ENCODE data around the gene RNF115.
"Not testable (repeated sequence)": the region's sequence is repeated elsewhere in the genome, so short reads cannot be mapped to it uniquely, and the experiment has no call there.

RNF115 gene

DNA sequence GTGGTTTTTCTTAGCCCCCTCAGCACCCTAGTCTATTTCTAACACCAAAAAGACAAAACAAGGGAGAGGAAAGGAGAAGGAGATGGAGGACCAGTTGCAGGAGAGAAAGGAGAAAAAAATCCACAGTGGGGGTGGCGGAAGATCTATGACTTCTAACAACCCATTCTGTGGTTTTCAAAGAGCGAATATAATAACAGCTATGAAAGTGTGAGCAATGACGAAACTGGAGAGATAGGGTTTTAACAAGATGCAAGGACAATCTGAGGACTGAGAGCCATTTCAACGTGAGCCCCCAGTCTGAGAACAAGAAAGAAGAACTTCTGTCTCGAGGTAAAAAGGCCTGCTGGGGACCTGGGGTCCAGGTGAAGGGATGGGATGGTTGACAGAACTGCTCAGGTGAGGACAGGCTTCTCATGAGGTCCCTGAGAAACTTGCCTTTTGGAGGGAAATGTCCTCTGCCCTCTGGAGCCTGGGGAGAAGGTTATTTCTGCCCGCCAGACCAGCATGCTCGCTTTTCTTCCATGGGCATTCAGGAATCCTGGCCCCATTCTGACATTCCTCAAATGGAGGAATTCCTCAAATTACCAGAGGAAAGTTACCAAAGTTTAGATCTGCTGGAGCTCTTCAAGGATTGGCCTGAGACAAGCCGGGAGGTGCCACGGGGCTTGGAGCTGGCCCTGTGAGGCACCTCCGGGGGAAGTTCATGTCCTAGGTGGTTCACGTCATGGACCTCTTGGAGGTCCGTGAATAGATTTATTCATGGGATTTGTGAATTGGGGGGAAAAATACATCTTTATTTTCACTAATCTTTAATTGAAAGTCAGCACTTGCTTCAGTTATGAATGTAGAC lies 104.4 kb downstream of the RNF115 start, which contains the start of gene CD160:
Gene CD160 (plus strand): TSS at position 270 of the 850 bp plus-strand sequence. CDS start 8,829 bp downstream, outside the sequence.
- DNase-seq (ENCODE audit: low spot score in 2 of 2): no peak
- no peak for ATAC-seq (ENCODE audit: low read depth)
- Mint-ChIP-seq H3K36me3 (no peaks in the 10 kb centered on the region), H3K27me3 (peaks cover 5% of the 10 kb centered on the region), H3K27ac (no peak within 1 kb of the TSS), H3K4me1 (peaks cover 4% of the 10 kb centered on the region), H3K4me3 (no peak within 1 kb of the TSS), H3K9me3 (no peaks in the 10 kb centered on the region)

DNA sequence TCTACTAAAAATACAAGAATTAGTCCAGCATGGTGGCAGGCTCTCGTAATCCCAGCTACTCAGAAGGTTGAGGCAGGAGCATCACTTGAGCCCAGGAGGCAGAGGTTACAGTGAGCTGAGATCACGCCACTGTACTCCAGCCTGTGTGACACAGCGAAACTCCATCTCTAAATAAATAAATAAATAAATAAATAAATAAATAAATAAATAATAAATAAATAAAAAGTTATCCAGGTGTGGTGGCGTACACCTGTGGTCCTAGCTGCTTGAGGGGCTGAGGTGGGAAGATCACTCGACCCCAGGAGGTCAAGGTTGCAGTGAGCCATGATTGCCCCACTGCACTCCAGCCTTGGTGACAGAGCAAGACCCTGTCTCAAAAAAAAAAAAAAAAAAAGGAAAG lies 105.4 kb downstream of the RNF115 start:
- not testable (repeated sequence) for H3K27me3 Mint-ChIP-seq; H3K4me3 Mint-ChIP-seq; H3K36me3 Mint-ChIP-seq; H3K27ac Mint-ChIP-seq; DNase-seq (ENCODE audit: low spot score in 2 of 2); H3K4me1 Mint-ChIP-seq; H3K9me3 Mint-ChIP-seq; ATAC-seq (ENCODE audit: low read depth)

DNA sequence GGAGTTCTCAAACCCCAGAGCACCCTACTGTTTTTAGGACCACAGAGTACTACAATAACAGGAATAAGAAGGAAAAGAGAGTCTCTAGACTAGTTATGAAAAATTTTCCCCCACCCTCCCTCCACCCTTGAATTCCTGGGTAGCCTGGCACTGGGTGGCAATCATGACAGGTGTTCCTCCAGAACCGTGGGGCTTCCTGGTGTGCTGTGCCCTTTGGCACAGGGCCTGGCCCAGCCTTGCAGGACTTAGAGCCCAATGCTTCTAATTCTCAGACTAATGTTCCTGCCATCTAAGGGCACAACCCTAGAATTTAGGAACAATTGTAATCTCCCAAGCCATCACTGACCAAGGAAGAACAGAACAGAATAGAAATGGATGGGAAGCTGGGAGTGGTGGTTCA lies 106.1 kb downstream of the RNF115 start:
- no peaks in the 10 kb centered on the region for H3K9me3 Mint-ChIP-seq
- H3K27ac Mint-ChIP-seq: no peak overlapping the region
- H3K27me3 Mint-ChIP-seq: peaks cover 5% of the 10 kb centered on the region
- peaks cover 4% of the 10 kb centered on the region for H3K4me1 Mint-ChIP-seq
- no peak for ATAC-seq (ENCODE audit: low read depth)
- H3K4me3 Mint-ChIP-seq: no peak overlapping the region
- no peak for DNase-seq (ENCODE audit: low spot score in 2 of 2)
- H3K36me3 Mint-ChIP-seq: no peaks in the 10 kb centered on the region

DNA sequence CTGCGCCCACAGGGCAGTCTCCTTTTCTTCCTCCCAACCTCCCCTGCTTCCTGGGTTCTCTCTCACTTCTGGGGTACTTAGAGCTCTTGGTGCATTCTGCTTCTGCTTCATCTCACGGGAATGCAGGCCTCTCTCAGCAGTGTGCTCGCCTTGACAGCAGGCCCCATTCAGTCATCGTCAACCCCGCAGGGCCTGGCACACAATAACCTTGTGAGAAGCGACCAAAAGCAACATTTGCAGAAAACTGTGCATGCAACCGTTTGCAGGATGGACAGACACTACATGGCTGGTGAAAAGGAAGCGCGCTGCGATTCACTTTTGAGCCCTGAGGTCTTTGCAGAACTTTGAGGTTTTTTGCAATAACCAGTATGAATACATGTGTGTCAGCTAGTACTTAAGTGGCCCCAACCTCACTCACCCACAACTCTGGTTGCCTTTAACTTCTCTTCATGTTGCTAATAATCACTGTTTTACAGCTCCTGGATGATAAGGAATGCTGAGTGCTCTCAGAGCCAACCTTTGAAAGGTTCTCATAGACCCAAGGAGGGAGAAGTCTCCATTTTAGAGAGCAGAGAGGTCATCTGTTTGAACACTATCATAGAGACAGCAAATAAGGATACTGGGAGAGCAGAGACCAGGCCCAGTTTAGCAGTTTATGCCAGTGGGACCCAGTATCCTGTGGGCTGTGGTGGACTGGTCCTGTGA lies 107.1 kb downstream of the RNF115 start:
- no peak overlapping the region for H3K27ac Mint-ChIP-seq

DNA sequence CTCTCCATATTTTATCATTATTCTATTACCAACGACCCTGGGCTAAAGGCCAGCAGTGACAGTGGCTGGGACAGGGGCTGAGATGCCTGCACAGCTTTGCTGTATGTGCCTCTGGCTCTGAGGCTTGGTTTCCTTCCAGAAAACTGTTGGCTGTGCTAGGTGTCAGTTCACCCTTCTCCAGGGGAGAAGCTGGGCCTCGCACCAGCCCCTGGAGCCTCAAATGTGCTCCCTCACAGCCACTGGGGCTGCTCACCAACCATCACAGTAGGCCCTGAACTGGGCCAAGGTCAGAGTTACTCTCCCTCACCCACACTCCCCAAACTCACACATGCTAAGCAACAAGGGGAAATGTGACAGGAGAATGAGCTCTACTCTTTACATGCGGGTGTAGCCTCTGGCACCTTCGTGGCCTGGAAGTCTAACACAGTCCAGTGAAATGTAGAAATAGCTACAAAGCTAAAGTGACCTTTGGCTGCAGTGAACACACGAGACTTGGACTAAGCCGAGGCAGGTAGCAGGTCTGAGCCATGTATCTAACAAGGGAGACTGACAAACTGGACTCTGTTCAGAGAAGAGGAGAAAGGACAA lies 109.3 kb downstream of the RNF115 start:
- no peaks in the 10 kb centered on the region for H3K4me1 Mint-ChIP-seq
- ATAC-seq (ENCODE audit: low read depth) (no peak), DNase-seq (ENCODE audit: low spot score in 2 of 2) (no peak)
- H3K27me3 Mint-ChIP-seq: peaks cover 3% of the 10 kb centered on the region
- H3K36me3 Mint-ChIP-seq: peaks cover 4% of the 10 kb centered on the region
- H3K27ac Mint-ChIP-seq: no peak overlapping the region
- peaks cover 2% of the 10 kb centered on the region for H3K9me3 Mint-ChIP-seq
- H3K4me3 Mint-ChIP-seq: no peak overlapping the region

More for the DNA sequence above, 107.1 kb downstream of the RNF115 start:
- Mint-ChIP-seq H3K27me3 (peaks cover 4% of the 10 kb centered on the region), H3K4me1 (peaks cover 4% of the 10 kb centered on the region), H3K9me3 (no peaks in the 10 kb centered on the region), H3K36me3 (no peaks in the 10 kb centered on the region), H3K4me3 (no peak overlapping the region)
- ATAC-seq (ENCODE audit: low read depth) (no peak), DNase-seq (ENCODE audit: low spot score in 2 of 2) (no peak)

DNA sequence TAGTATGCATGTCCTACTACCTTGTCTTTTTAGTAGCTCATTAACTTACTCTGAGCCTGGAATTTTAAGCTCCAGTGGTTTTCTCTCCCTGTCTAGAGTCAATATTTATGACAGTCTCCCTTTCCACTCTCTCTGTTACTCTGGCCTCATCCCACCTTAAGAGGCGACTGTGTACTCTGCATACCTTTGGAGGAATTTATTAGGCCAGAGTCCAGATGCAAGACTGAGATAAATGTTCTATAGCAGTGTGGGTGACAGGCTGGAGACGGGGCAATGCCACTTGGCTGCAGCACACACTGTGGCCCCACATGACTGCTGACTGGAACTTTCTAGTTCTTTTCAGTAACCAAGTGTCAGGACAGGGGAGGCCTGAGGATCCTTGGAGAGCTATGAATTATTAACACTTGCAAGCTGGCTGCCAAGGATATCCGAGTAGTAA lies 112.7 kb downstream of the RNF115 start:
- ATAC-seq (ENCODE audit: low read depth) (no peak), DNase-seq (ENCODE audit: low spot score in 2 of 2) (no peak)
- H3K4me1 Mint-ChIP-seq: no peaks in the 10 kb centered on the region
- no peak overlapping the region for H3K4me3 Mint-ChIP-seq
- H3K36me3 Mint-ChIP-seq: peaks cover 4% of the 10 kb centered on the region
- no peak overlapping the region for H3K27ac Mint-ChIP-seq
- H3K9me3 Mint-ChIP-seq: peaks cover 2% of the 10 kb centered on the region
- peaks cover 3% of the 10 kb centered on the region for H3K27me3 Mint-ChIP-seq

DNA sequence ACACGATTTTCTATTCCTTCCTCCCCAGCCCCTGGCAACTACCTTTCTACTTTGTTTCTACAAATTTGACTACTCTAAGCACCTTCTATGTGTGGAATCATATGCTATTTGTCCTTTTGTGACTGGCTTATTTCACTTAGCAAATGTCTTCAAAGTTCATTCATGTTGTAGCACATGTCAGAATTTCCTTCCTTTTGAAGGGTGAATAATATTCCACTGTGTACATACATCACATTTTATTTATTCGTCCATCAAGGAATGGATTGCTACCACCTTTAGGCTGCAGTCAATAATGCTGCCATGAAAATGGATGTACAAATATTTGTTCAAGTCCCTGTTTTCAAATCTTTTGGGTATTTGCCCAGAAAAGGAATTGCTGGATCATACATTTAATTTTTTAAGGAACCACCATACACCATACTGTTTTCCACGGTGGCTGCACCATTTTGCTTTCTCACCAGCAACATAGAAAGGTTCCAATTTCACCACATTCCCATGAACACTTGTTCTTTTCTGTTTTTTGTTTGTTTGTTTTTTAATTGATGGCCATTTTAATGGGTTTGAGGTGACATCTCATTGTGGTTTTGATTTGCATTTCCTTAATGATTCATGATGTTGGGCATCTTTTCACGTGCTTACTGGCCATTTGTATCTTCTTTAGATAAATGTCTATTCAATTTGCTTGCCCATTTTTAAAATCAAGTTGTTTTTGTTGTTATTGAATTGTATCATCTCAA lies 113.4 kb downstream of the RNF115 start:
- DNase-seq (ENCODE audit: low spot score in 2 of 2) (no peak), ATAC-seq (ENCODE audit: low read depth) (no peak)
- Mint-ChIP-seq H3K4me1 (no peaks in the 10 kb centered on the region), H3K27ac (no peak overlapping the region), H3K9me3 (peaks cover 2% of the 10 kb centered on the region), H3K36me3 (peaks cover 4% of the 10 kb centered on the region), H3K4me3 (no peak overlapping the region), H3K27me3 (peaks cover 3% of the 10 kb centered on the region)

DNA sequence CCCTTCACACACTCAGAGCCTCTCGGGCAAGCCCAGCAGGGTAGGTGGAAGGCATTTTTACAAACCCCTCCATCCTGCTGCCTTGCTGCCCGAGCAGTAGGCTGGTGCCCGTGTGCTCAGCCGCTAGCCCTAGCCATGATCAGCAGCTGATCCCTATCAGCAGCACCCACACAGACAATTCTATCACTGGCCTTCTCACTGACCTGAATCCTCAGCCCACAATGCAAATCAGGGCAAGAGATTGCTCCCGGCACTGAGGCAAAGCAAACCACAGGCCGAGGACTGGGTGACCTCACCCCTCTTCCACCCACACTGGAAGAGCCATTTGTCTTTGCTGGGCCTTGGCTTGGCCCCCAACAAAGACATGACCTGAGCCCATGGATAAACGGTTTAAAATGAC lies 115.8 kb downstream of the RNF115 start:
- ATAC-seq (ENCODE audit: low read depth) (no peak), DNase-seq (ENCODE audit: low spot score in 2 of 2) (no peak)
- Mint-ChIP-seq H3K27me3 (peaks cover 3% of the 10 kb centered on the region), H3K4me1 (no peaks in the 10 kb centered on the region), H3K36me3 (peaks cover 4% of the 10 kb centered on the region), H3K4me3 (no peak overlapping the region), H3K27ac (no peak overlapping the region), H3K9me3 (peaks cover 2% of the 10 kb centered on the region)

DNA sequence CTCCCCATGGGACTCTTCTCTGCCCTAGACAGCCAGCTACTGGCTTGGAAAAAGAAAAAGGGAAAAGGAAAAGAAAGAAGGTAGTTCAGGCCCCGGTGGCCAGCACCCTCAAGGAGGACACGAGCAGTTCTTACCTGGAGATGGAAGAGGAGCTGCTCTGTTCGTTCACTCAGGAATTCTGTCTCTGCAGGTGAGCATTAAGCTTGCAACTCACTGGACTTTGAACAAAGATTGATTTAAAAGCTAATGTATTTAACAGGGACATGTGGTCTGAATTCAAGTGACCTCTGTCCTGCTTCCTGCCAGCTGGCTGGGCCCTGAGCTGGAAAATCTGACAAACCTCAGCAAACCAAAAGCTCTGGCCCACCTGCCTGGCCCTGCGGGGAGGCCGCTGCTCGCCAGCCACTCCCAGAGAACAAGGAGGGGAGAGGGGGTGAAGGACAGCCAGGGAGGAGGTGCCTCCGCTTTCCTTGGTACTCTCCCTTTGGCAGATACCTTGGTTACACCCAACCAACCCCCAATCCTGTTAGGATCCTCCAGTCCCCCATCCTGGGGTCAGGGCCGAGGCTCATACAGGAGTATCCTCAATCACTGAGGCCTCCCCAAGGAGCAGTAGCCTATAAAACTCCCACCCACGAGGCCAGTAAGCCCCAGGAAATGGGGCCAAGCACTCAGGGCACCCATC lies 116.6 kb downstream of the RNF115 start, which contains the start of gene PDZK1:
Gene PDZK1 (minus strand): TSS at position 186 of the 685 bp plus-strand sequence. CDS start 19,347 bp downstream, outside the sequence.
- H3K4me3 Mint-ChIP-seq: no peak within 1 kb of the TSS
- no peak for ATAC-seq (ENCODE audit: low read depth)
- no peak within 1 kb of the TSS for H3K27ac Mint-ChIP-seq

DNA sequence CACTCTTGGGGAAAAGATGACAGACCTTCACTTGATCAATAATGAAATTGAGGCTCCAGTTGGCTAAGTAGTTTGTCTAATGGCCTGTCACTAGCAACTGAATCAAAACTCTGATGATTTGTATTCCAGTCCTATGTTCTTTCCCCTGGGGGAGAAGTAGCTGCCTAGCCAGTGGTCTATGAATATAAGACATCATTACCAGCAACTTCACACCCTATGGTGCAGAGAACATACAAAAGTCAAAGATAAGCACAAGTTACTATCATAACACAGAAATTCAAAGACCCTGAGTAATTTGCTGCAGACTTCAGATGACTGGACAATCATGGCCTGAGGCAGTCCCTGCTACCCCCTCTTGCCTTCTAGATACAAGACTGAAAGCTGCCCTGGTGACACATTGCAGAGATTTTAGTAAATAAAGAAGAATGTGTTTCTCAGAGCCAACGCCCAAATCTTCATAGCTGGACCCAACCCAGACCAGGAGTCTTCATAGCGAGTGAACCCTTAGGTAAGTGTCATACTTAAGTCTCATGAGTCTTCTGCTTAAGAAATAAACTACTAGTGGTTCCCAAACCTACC lies 117.7 kb downstream of the RNF115 start:
- peaks cover 3% of the 10 kb centered on the region for H3K27me3 Mint-ChIP-seq
- DNase-seq (ENCODE audit: low spot score in 2 of 2) (no peak), ATAC-seq (ENCODE audit: low read depth) (no peak)
- H3K27ac Mint-ChIP-seq: no peak overlapping the region
- peaks cover 2% of the 10 kb centered on the region for H3K9me3 Mint-ChIP-seq
- H3K36me3 Mint-ChIP-seq: peaks cover 4% of the 10 kb centered on the region
- H3K4me1 Mint-ChIP-seq: no peaks in the 10 kb centered on the region
- no peak overlapping the region for H3K4me3 Mint-ChIP-seq

More for the DNA sequence above, 116.6 kb downstream of the RNF115 start, which contains the start of gene PDZK1:
- Mint-ChIP-seq H3K27me3 (peaks cover 3% of the 10 kb centered on the region), H3K4me1 (no peaks in the 10 kb centered on the region), H3K9me3 (peaks cover 2% of the 10 kb centered on the region), H3K36me3 (peaks cover 4% of the 10 kb centered on the region)
- DNase-seq (ENCODE audit: low spot score in 2 of 2): no peak

DNA sequence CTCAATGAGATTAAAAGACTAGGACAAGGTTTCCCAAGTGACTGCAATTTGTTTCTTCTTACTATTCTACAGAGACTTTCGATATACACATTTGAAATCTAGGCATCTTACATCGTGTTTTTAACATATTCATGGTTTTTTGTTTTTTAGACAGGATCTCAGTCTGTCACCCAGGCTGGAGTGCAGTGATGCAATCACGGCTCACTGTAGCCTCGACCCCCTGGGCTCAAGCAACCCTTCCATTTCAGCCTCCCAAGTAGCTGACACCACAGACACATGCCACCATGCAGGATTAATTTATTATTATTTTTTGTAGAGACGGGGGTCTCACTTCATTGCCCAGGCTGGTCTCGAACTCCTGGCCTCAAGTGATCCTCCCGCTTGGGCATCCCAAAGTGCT lies 118.3 kb downstream of the RNF115 start:
- DNase-seq (ENCODE audit: low spot score in 2 of 2): no peak
- H3K4me3 Mint-ChIP-seq: no peak overlapping the region
- H3K27me3 Mint-ChIP-seq: peaks cover 3% of the 10 kb centered on the region
- H3K9me3 Mint-ChIP-seq: peaks cover 2% of the 10 kb centered on the region
- ATAC-seq (ENCODE audit: low read depth): no peak
- H3K4me1 Mint-ChIP-seq: no peaks in the 10 kb centered on the region
- H3K27ac Mint-ChIP-seq: no peak overlapping the region
- peaks cover 3% of the 10 kb centered on the region for H3K36me3 Mint-ChIP-seq

DNA sequence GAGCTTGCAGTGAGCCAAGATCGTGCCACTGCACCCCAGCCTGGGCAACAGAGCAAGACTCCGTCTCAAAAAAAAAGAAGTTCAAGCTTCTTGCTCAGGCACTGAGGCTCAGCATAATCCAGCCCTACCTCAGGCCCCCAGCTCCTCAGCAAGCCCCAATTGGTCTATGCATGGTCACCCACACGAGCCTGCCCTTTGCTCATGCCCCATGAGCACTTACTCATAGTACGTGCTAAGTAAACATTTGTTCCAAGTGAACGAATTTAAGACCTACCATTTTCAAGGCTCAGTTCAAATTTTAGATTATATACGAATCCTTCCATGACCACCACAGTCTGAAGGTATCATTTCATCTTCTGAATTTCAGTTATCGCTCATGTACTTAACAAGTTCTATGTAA lies 121.1 kb downstream of the RNF115 start:
- peaks cover 2% of the 10 kb centered on the region for H3K27me3 Mint-ChIP-seq
- no peaks in the 10 kb centered on the region for H3K36me3 Mint-ChIP-seq
- H3K4me1 Mint-ChIP-seq: no peaks in the 10 kb centered on the region
- H3K9me3 Mint-ChIP-seq: no peaks in the 10 kb centered on the region
- ATAC-seq (ENCODE audit: low read depth) (no peak), DNase-seq (ENCODE audit: low spot score in 2 of 2) (no peak)
- H3K27ac Mint-ChIP-seq: no peak overlapping the region
- H3K4me3 Mint-ChIP-seq: no peak overlapping the region

DNA sequence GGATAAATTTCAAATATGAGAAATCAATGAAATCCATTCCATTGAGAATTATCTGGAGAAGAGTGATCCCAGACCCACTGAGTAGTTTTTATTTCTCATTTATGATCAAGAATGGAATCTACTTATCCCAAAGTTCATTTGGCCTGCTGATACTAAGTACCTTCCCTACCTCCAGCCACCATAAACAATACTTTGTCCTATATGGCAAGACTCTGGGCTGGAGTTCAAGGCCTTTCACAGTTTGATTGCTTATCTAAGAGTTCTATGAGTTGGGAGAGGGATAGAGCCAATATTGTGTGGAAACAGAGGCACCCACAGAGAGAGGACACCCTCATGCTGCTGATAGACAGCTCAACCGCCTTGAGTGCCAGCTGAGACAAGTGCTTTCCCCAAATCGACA lies 121.8 kb downstream of the RNF115 start:
- no peak for ATAC-seq (ENCODE audit: low read depth)
- Mint-ChIP-seq H3K4me3 (no peak overlapping the region), H3K4me1 (peaks cover 3% of the 10 kb centered on the region), H3K9me3 (no peaks in the 10 kb centered on the region), H3K27ac (no peak overlapping the region), H3K36me3 (no peaks in the 10 kb centered on the region), H3K27me3 (peaks cover 4% of the 10 kb centered on the region)
- no peak for DNase-seq (ENCODE audit: low spot score in 2 of 2)
